Activated CD4-positive, CD25-positive, alpha-beta regulatory T cell (primary cell): ENCODE data around the gene PACRG.

Experiments
- DNase-seq, 4 experiments: peaks; one replicate each; lab custom pipeline; 2025; lab: John Stamatoyannopoulos, UW

The PACRG gene

DNA sequence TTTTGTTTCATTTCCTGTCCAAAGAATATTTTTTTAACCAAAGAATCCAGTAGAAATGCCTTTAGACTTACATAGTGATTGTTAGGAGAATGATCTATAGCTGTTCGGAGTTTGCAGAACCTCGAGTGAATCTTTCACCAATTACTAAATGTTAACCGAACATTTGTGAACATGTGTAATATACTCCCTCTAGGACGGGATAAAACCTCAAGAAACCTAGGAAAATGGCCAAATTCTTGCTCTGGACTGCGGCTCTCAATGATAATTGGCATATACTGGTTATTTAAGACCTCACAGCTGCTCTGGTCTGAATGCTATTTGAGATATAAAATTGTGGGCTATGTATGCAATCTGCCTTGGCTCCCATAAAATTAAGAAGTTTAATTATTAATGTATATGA lies 137.1 kb downstream of the PACRG start:
- DNase-seq: no peak

GRCh38 chr6:162866656-162867055 lies 138.9 kb downstream of the PACRG start:
- DNase-seq: no peak

GRCh38 chr6:162868397-162868796 lies 140.6 kb downstream of the PACRG start:
- DNase-seq: no peak

- no peak for DNase-seq
These were observed 144.2 kb downstream of the PACRG start for GRCh38 chr6:162871966-162872365.

DNA sequence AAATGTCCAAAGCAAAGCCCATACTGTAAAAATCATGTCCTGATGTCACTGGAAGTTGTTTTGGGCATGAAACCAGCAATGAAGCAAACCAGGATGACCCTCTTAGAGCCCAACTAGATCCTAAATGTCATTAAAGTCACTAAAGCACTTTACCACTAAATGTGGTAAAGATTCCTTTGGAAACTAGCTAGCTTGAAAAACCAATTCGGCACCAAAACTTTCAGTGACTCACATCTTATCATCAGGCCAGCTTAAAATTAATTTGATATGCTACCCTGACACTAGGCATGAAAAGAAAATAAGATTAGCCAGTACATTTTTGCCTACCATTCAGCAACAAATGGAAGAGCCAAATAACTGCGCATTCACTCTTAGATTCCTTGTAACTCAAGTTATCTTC lies 145.8 kb downstream of the PACRG start:
- DNase-seq: no peak

- no peak for DNase-seq
These were observed 147.3 kb downstream of the PACRG start for GRCh38 chr6:162875070-162875469.

DNA sequence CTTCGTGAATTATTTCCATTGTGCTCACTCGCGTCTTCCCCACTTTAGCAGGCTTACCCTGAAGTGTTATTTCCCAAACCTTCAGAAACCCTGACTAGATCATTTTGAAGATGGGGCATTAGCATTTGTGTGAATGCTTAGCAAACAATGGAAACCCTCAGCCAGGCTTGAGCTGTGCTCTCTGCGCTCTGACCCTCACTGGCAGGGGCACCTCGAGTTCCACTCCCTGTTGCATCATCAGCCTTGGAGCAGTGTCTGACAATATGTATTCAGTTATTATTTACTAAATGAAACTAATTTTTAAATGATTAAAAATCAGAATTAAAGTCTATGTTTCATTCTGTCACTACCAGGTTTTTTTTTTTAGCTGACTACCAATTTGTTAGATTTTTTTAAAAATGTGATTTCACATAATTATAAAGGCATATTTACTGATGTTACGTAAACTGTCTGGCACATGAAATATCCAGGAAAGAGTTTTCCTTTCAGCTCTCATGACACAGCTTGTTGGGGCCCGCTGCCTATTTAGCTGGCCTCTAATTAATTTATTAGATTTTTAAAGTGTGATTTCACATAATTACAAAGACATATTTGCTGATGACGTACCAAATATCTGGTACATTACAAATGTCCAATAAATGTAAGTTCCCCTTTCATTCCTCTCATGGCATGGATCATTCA lies 155.2 kb downstream of the PACRG start:
- DNase-seq: no peak

GRCh38 chr6:162887981-162888689 lies 160.4 kb downstream of the PACRG start:
- no peak for DNase-seq

- no peak for DNase-seq
These were observed 161.5 kb downstream of the PACRG start for GRCh38 chr6:162889303-162889702.

GRCh38 chr6:162898011-162898410 lies 170.2 kb downstream of the PACRG start:
- no peak for DNase-seq

DNA sequence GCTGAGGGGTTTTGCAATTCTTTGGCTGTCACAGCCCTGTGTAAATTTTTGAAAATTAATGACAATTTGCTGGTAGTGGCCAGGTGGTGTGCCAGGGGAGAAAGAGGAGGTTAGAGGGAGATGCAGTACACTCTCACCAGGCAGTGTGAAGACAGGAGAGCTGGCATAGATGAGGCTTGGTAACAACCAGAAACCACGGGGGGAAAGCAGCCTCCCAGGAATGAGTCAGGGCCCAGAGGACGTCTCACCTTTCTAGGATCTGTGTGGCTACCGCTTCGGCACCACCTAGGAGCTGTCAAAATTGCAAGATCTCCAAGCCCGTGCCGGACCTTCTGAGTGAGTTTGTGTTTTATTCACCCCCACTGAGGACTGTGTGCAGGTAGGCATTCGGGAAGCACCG lies 171.4 kb downstream of the PACRG start:
- no peak for DNase-seq

DNA sequence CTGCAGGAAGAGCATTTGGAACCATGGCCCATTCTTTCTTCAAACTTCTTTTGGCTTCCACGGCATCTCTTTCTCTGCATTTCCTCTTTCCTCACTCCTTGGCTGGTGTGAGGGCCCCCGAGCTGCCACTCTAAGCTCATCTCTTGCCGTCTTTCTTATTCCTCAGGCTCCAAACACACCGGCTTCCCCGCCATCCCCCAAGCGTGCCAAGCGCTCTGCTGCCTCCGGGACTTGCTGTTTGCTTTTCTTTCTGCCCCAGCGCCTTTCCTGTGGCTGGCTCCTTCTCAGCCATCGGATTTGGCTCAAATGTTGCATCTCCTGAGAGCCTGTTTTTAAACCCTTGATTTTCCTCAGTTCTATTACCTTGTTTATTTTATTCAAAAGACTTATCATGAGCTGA lies 172.7 kb downstream of the PACRG start:
- no peak for DNase-seq

DNA sequence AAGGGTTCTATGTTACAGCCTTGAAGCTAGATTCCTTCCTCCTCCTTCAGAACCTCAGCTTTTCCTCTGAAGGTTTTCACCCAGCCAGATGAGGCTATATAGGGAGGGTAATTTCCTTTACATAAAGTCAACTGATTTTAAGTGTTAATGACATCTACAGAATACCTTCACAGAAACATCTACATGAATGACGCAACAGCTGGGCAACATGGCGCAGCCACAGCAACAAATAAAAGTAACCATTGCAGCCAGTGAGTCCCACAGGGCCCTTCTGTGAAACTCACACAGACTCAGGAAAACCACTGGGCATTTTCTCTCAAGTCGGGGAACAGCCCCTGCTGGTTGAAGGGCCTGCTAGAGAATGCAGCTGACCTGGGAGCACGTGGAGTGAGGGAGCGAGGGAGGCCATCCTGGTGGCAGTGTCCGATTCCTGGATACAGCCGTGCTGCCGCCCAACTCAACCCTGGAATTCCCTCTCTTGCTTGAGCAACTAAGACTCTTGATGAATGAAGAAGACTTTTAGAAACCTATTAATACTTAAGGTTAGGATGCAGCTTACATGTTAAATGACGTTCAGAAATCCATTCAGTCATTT lies 176.4 kb downstream of the PACRG start:
- no peak for DNase-seq

DNA sequence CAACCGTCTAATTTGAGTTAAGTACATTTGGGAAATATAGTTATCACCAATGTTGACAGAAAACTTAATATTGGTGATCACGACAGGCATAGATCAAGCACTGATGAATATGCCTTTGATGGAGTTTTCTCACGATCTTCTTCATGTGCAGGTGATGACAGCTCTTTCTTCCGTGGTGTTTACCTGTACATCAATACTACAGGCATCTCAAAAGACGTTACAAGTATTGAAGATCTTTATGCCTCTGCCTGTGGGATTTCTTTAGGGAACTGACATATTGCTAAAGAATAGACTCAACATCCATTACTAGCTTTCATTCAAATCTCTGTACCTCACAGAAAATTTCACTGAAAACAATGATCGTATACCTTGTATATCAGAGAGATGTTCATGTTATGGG lies 178.7 kb downstream of the PACRG start:
- no peak for DNase-seq

DNA sequence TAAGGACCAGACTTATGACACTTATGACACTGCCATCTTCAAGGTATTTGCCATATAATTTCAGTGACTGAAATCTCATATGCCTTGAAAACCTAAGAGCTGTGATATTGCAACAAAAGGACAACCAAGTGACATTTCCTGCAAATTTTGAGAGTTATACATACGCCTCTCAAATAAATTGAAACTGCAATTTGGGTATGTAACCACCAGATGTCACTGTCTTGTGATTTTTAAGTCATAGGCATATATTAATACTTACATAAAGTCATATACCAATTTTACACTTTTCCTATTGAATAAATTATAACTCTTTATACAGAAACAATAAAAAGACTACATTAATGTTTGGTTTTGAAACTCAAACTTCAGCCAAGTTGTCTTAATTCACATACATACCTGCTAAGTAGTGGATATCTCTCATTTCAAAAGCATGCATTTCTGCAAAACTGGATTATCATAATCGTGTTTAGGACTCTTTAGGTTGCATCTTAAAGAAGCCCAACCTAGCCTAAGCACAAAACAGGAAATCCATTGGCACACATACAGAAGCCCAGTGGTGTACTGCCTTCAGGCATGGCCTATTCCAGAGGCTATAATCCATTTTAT lies 180.2 kb downstream of the PACRG start:
- DNase-seq: no peak

DNA sequence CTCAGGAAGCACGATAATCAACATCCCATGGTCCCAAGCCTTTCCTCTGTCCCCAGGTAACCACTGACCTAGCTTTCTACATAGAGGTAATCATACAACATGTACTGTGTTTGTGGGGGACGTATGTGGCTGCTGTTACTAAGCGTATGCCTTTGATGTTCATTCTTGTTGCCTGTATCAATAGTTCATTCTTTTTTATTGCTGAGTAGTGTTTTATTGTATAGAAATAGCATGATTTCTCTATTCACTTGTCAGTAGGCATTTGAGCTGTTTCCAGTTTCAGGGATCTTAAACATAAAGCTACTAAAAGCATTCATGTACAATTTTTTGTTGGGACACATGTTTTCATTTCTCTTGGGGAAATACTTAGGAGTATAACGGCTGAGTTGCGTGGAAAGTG lies 185.4 kb downstream of the PACRG start:
- DNase-seq: no peak

DNA sequence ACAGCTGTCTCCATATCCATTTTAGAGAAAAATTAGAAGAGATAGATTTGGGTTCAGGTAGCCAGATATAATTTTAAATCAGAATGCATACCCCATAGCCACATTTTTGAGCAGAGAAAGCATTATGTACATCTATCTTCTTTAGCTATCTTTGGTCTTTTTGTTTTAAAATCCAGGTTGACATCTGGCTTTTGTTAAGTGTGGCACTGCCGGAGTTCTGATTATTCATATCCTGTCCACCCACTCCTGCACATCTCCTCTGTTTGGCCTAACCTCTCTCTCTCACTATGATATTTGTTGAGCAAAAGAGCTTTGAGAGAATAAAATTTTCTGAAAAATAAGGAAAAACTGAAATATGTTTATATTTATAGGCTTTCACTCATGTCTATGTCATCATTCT lies 189.7 kb downstream of the PACRG start:
- no peak for DNase-seq

DNA sequence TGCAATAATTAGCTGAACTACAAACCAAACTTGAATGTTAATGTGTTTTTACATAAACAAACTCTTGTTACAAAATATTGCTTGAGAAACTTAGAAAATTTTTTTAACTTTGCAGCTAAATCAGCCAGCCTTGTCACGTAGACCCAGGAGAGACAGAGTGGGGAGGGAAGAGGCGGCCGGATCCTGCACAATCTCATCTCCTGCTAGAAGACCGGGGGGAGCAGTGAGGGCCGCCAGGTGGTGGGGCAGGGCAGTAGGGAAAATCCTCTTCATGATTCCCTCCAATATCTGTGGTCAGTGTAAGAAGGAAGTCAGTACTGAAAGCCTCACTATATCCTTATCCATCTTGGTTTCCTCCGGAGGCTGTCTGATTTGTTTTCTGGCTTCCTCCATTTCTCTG lies 193.3 kb downstream of the PACRG start:
- DNase-seq: no peak

GRCh38 chr6:162921510-162922040 lies 193.8 kb downstream of the PACRG start:
- no peak for DNase-seq

- no peak for DNase-seq
These were observed 194.9 kb downstream of the PACRG start for GRCh38 chr6:162922563-162923166.

DNA sequence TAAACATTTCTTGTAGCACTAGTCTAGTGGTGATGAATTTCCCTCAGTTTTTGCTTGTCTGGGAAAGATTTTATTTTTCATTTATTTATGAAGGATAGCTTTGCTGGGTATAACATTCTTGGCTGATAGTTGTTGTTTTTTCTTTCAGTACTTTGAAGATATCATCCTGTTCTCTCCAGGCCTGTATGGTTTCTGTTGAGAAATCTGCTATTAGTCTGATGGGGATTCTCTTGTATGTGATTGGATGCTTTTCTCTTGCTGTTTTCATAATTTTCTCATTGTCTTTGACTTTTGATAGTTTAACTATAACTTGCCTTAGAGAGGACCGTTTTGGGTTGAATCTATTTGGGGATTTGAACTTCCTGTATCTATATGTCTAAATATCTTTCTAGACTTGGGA lies 207.1 kb downstream of the PACRG start:
- DNase-seq: no peak

GRCh38 chr6:162940426-162940825 lies 212.7 kb downstream of the PACRG start:
- no peak for DNase-seq
